IMR-90 (cell line): ENCODE measurements around the gene NCAPH2. TPM values are rescaled to one million over a fixed set of nuclear protein-coding genes. Genes with fewer than 3 reads are reported as not detected.

Experiments
- ATAC-seq: fragments of 200-7000 bp; cut with Tn5 transposase; 2 replicates; pipeline ENCODE4 v1.9.1; 2020; ENCODE audit warnings: low read depth, mild to moderate bottlenecking, moderate library complexity
- BruUV-seq: library from RNA; stranded (reverse); fragments of 400-500 nt; replicated peaks from 2 replicates; lab custom pipeline; 2021; lab: Mats Ljungman, UMichigan
- CTCF ChIA-PET: fragments of 300-600 bp; formaldehyde crosslinking; extraction: SDS; loops from one replicate; lab custom pipeline; 2021; ENCODE audit warnings: antibody characterized with exemption; lab: Yijun Ruan, JAX
- POLR2A ChIA-PET: fragments of 300-600 bp; sonication (Branson Sonifier 250); formaldehyde crosslinking; loops from one replicate; lab custom pipeline; 2022; ENCODE audit warnings: antibody characterized with exemption; ENCODE audit not compliant: unreplicated experiment; lab: Charles Lee
- DNase-seq: peaks from one replicate; pipeline ENCODE4 v3.0.0; 2013
- H2AFZ ChIP-seq: replicated peaks from 2 replicates; pipeline ENCODE3; 2013; ENCODE audit warnings: low read length, mild to moderate bottlenecking; ENCODE audit not compliant: poor library complexity
- H2AK5ac ChIP-seq: 2 replicates; pipeline ENCODE4 v1.6.1; 2013; ENCODE audit warnings: low read depth, low read length, inconsistent platforms
- H2AK9ac ChIP-seq: replicated peaks from 2 replicates; pipeline ENCODE3; 2013; ENCODE audit warnings: mild to moderate bottlenecking, low read depth, low read length, moderate library complexity; ENCODE audit not compliant: poor library complexity
- H2BK120ac ChIP-seq: 2 replicates; pipeline ENCODE4 v1.6.1; 2013; ENCODE audit warnings: low read depth, low read length, inconsistent platforms
- H2BK15ac ChIP-seq: 3 replicates; pipeline ENCODE4 v1.6.1; 2013; ENCODE audit warnings: low read depth, low read length, inconsistent platforms
- H2BK20ac ChIP-seq: 2 replicates; pipeline ENCODE4 v1.6.1; 2013; ENCODE audit warnings: low read depth, mild to moderate bottlenecking, inconsistent platforms, low read length, moderate library complexity
- H2BK5ac ChIP-seq: 2 replicates; pipeline ENCODE4 v1.6.1; 2013; ENCODE audit warnings: mild to moderate bottlenecking, low read depth, low read length, inconsistent platforms; ENCODE audit not compliant: poor library complexity, severe bottlenecking
- H3K14ac ChIP-seq: replicated peaks from 2 replicates; pipeline ENCODE4 v1.6.1; 2013; ENCODE audit warnings: low read depth, low read length, inconsistent platforms
- H3K18ac ChIP-seq: 2 replicates; pipeline ENCODE4 v1.6.1; 2013; ENCODE audit warnings: low read depth, low read length, control low read depth
- H3K23ac ChIP-seq: 2 replicates; pipeline ENCODE4 v1.6.1; 2013; ENCODE audit warnings: low read depth, low read length, inconsistent platforms
- H3K27ac ChIP-seq: 2 replicates; pipeline ENCODE4 v1.5.1; 2013; ENCODE audit warnings: mild to moderate bottlenecking, control low read depth, low read length; ENCODE audit not compliant: insufficient read depth
- H3K27me3 ChIP-seq: 2 replicates; pipeline ENCODE4 v1.6.1; 2013; ENCODE audit warnings: low read length; ENCODE audit not compliant: control insufficient read depth, insufficient read depth
- H3K36me3 ChIP-seq: 2 replicates; pipeline ENCODE4 v1.6.1; 2013; ENCODE audit warnings: low read length, mixed read lengths; ENCODE audit not compliant: control insufficient read depth, insufficient read depth
- H3K4ac ChIP-seq: 2 replicates; pipeline ENCODE4 v1.6.1; 2013; ENCODE audit warnings: low read depth, low read length, inconsistent platforms
- H3K4me1 ChIP-seq: 2 replicates; pipeline ENCODE4 v1.6.1; 2013; ENCODE audit warnings: low read length, mixed read lengths; ENCODE audit not compliant: control insufficient read depth, insufficient read depth
- H3K4me2 ChIP-seq: 2 replicates; pipeline ENCODE4 v1.6.1; 2013; ENCODE audit warnings: low read depth, mild to moderate bottlenecking, control low read depth, low read length, moderate library complexity
- H3K4me3 ChIP-seq: 2 replicates; pipeline ENCODE4 v1.5.1; 2013; ENCODE audit warnings: low read depth, mild to moderate bottlenecking, control low read depth, low read length, moderate library complexity; ENCODE audit not compliant: insufficient read depth
- H3K56ac ChIP-seq: 2 replicates; pipeline ENCODE4 v1.6.1; 2013; ENCODE audit warnings: low read length, inconsistent platforms; ENCODE audit not compliant: insufficient read depth; ENCODE audit errors: extremely low read depth
- H3K79me1 ChIP-seq, 2 experiments: 2 replicates each; pipeline ENCODE4 v1.6.1; 2013; ENCODE audit warnings: low read length in 2 of 2, inconsistent platforms in 1 of 2, low read depth in 1 of 2
- H3K9ac ChIP-seq: 2 replicates; pipeline ENCODE4 v1.6.1; 2013; ENCODE audit warnings: low read depth, low read length, control low read depth
- H3K9me1 ChIP-seq: 2 replicates; pipeline ENCODE4 v1.6.1; 2013; ENCODE audit warnings: low read length, inconsistent platforms; ENCODE audit not compliant: insufficient read depth
- H3K9me3 ChIP-seq: 2 replicates; pipeline ENCODE4 v1.6.1; 2013; ENCODE audit warnings: low read length; ENCODE audit not compliant: control insufficient read depth, insufficient read depth
- H4K20me1 ChIP-seq: 2 replicates; pipeline ENCODE4 v1.6.1; 2013; ENCODE audit warnings: low read length, inconsistent platforms; ENCODE audit not compliant: insufficient read depth
- H4K5ac ChIP-seq: 2 replicates; pipeline ENCODE4 v1.6.1; 2013; ENCODE audit warnings: mild to moderate bottlenecking, low read depth, low read length, control low read depth
- H4K8ac ChIP-seq, 2 experiments: 2 replicates each; pipeline ENCODE4 v1.6.1; 2013; ENCODE audit warnings: low read depth in 2 of 2, low read length in 2 of 2, control low read depth in 1 of 2, inconsistent platforms in 1 of 2
- H4K91ac ChIP-seq: 2 replicates; pipeline ENCODE4 v1.6.1; 2013; ENCODE audit warnings: low read depth, low read length, inconsistent platforms; ENCODE audit not compliant: insufficient read depth
- CEBPB ChIP-seq: IDR thresholded peaks from 2 replicates; pipeline ENCODE4 v1.6.1; 2012; ENCODE audit warnings: low read depth, low read length, improper control_type of control experiment
- CHD1 ChIP-seq: IDR thresholded peaks from 2 replicates; pipeline ENCODE4 v1.6.1; 2012; ENCODE audit warnings: low read depth, low read length, improper control_type of control experiment
- CTCF ChIP-seq: conservative IDR thresholded peaks from 2 replicates; pipeline ENCODE4 v1.5.1; 2012; ENCODE audit warnings: mild to moderate bottlenecking, low read depth, low read length, improper control_type of control experiment
- FOS ChIP-seq: fragments of 150-350 bp; IDR thresholded peaks from 2 replicates; pipeline ENCODE4 v1.6.1; 2016; ENCODE audit warnings: low read depth, low read length
- MAFK ChIP-seq: IDR thresholded peaks from 2 replicates; pipeline ENCODE4 v1.6.1; 2012; ENCODE audit warnings: low read depth, low read length, improper control_type of control experiment
- MAZ ChIP-seq: IDR thresholded peaks from 2 replicates; pipeline ENCODE4 v1.6.1; 2012; ENCODE audit warnings: low read depth, mild to moderate bottlenecking, low read length, improper control_type of control experiment, moderate library complexity, borderline replicate concordance
- MXI1 ChIP-seq: IDR thresholded peaks from 2 replicates; pipeline ENCODE4 v1.6.1; 2012; ENCODE audit warnings: low read depth, mild to moderate bottlenecking, low read length, moderate library complexity, borderline replicate concordance
- NFE2L2 ChIP-seq: fragments of 150-350 bp; IDR thresholded peaks from 2 replicates; pipeline ENCODE4 v1.6.1; 2016; ENCODE audit warnings: low read depth, mild to moderate bottlenecking, low read length
- POLR2A ChIP-seq: IDR thresholded peaks from 2 replicates; pipeline ENCODE4 v1.6.1; 2012; ENCODE audit warnings: mild to moderate bottlenecking, low read depth, low read length
- RAD21 ChIP-seq: IDR thresholded peaks from 2 replicates; pipeline ENCODE4 v1.6.1; 2012; ENCODE audit warnings: low read length, improper control_type of control experiment
- RFX5 ChIP-seq: IDR thresholded peaks from 2 replicates; pipeline ENCODE4 v1.8.0; 2012; ENCODE audit warnings: low read depth, mild to moderate bottlenecking, low read length, moderate library complexity
- SMC3 ChIP-seq: fragments of 150-350 bp; IDR thresholded peaks from 2 replicates; pipeline ENCODE4 v1.6.1; 2016; ENCODE audit warnings: low read depth, mild to moderate bottlenecking, antibody characterized with exemption, low read length, moderate library complexity
- WGBS, 2 experiments: methylation state at CpG; one replicate each; pipeline versions ENCODE4 v1.1.5 to v1.1.7; 2013; ENCODE audit warnings: missing lambda C conversion rate in 2 of 2; ENCODE audit not compliant: insufficient read length in 1 of 2; ENCODE audit errors: extremely low coverage in 2 of 2; 5-methylcytosine and 5-hydroxymethylcytosine counted together
- dilution Hi-C: fragments of 300-500 bp; cut with HindIII; formaldehyde crosslinking; loops from one replicate; pipeline ENCODE4 v1.14.3; 2018; ENCODE audit warnings: low sequenced_read_pairs; ENCODE audit not compliant: unreplicated experiment
- in situ Hi-C: fragments of 300-500 bp; cut with MboI; formaldehyde crosslinking; loops from 3 replicates; pipeline ENCODE4 v1.14.3; 2019; ENCODE audit warnings: low sequenced_read_pairs, inconsistent platforms, mixed read lengths
- intact Hi-C: fragments of 100-400 bp; cut with micrococcal nuclease; formaldehyde crosslinking; loops from 2 replicates; pipeline ENCODE4 v1.10.0; 2022
- polyA plus RNA-seq, 3 experiments: library from polyadenylated mRNA; depleted of rRNA; stranded (reverse); fragments of >200 nt; gene quantifications; 2 replicates each; pipeline ENCODE4 v1.2.3, GENCODE V29; 2012; ENCODE audit warnings: low replicate concordance in 1 of 3
- total RNA-seq: library from RNA; depleted of rRNA; stranded (reverse); fragments of >200 nt; gene quantifications from 2 replicates; pipeline ENCODE4 v1.2.3, GENCODE V29; 2012
- TF ChIP-seq, protein P1 (sequence below): fragments of 150-350 bp; IDR thresholded peaks from 2 replicates; pipeline ENCODE4 v1.6.1; 2017; ENCODE audit warnings: mild to moderate bottlenecking, antibody characterized with exemption, low read length, low read depth
- TF ChIP-seq, protein P2 (sequence below): fragments of 150-350 bp; IDR thresholded peaks from 2 replicates; pipeline ENCODE4 v1.6.1; 2016; ENCODE audit warnings: low read depth, mild to moderate bottlenecking, low read length, moderate library complexity, borderline replicate concordance

NCAPH2 gene
- total and polyA plus RNA-seq, 2 of the 4 experiments (the other 2 are of a cell fraction): 30.2 to 38.5 TPM

- intact Hi-C loops: no loop called here
- Histone ChIP-seq H3K56ac (no peak overlapping the region), H3K36me3 (no peaks in the 10 kb centered on the region), H4K5ac (no peak overlapping the region), H3K9me3 (no peaks in the 10 kb centered on the region), H3K14ac (no peak overlapping the region), H2BK20ac (no peak overlapping the region), H4K8ac (no peak overlapping the region), H3K9ac (no peak overlapping the region), H3K4me3 (no peak overlapping the region), H2BK5ac (no peak overlapping the region), H4K91ac (no peak overlapping the region), H2AK9ac (no peak overlapping the region), H4K20me1 (no peaks in the 10 kb centered on the region), H2AFZ (peak overlapping the region; percentile 51), H2BK15ac (no peak overlapping the region), H3K27ac (no peak overlapping the region), H3K4me1 (no peaks in the 10 kb centered on the region), H3K4ac (no peak overlapping the region), H2AK5ac (no peak overlapping the region), H3K79me1 (no peaks in the 10 kb centered on the region), H3K23ac (no peak overlapping the region), H3K9me1 (0 out of 2 replicates have a peak, but pooled peaks cover 4% of the 10 kb centered on the region), H3K27me3 (peaks cover 32% of the 10 kb centered on the region), H3K4me2 (no peak overlapping the region), H3K18ac (no peak overlapping the region), H2BK120ac (no peak overlapping the region)
- no peak for ATAC-seq
- no peak for TF ChIP-seq MAFK
- no peak for TF ChIP-seq CHD1
- no peak for TF ChIP-seq CTCF
- TF ChIP-seq SMC3: no peak
- no peak for TF ChIP-seq MXI1
- no peak for TF ChIP-seq NFE2L2
- no peak for TF ChIP-seq MAZ
- no peak for TF ChIP-seq RFX5
- no peak for TF ChIP-seq POLR2A
- TF ChIP-seq, protein P1, sequence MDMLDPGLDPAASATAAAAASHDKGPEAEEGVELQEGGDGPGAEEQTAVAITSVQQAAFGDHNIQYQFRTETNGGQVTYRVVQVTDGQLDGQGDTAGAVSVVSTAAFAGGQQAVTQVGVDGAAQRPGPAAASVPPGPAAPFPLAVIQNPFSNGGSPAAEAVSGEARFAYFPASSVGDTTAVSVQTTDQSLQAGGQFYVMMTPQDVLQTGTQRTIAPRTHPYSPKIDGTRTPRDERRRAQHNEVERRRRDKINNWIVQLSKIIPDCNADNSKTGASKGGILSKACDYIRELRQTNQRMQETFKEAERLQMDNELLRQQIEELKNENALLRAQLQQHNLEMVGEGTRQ: no peak
- no peak for TF ChIP-seq CEBPB
- no peak for TF ChIP-seq FOS
- TF ChIP-seq RAD21: no peak
- TF ChIP-seq, protein P2, sequence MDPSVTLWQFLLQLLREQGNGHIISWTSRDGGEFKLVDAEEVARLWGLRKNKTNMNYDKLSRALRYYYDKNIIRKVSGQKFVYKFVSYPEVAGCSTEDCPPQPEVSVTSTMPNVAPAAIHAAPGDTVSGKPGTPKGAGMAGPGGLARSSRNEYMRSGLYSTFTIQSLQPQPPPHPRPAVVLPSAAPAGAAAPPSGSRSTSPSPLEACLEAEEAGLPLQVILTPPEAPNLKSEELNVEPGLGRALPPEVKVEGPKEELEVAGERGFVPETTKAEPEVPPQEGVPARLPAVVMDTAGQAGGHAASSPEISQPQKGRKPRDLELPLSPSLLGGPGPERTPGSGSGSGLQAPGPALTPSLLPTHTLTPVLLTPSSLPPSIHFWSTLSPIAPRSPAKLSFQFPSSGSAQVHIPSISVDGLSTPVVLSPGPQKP: no peak
- 68% methylated on average over 13 of the region's 34 CpGs; no CpG with 5 or more reads in 1 of the 2 experiments for WGBS, 2 experiments
- BruUV-seq: no TSS peak
- POLR2A ChIA-PET: no interaction called here
- dilution Hi-C loops: no loop called here
- in situ Hi-C loops: no loop called here
- DNase-seq: no peak
- CTCF ChIA-PET: no interaction called here
These were observed 53.7 kb downstream of the NCAPH2 start for GRCh38 chr22:50561401-50562358.
